HCT116 (cell line): ENCODE results near the gene BTC. TPM values are rescaled to one million over a fixed set of nuclear protein-coding genes. Genes with fewer than 3 reads are reported as not detected.

ENCODE experiments used
- ATAC-seq: fragments of 200-7000 bp; cut with Tn5 transposase; 2 replicates; pipeline ENCODE4 v1.9.1; 2020; ENCODE audit warnings: mild to moderate bottlenecking, moderate library complexity
- BruUV-seq: library from RNA; stranded (reverse); fragments of 400-500 nt; replicated peaks from 2 replicates; lab custom pipeline; 2021; lab: Mats Ljungman, UMichigan
- CTCF ChIA-PET: fragments of 300-600 bp; sonication (Branson Sonifier 250); formaldehyde crosslinking; loops from one replicate; lab custom pipeline; 2021; ENCODE audit warnings: antibody characterized with exemption; lab: Charles Lee
- POLR2A ChIA-PET: fragments of 300-600, 350-600 bp; sonication (Branson Sonifier 250); formaldehyde crosslinking; loops from one replicate; lab custom pipeline; 2021; ENCODE audit warnings: antibody characterized with exemption; lab: Charles Lee
- RAD21 ChIA-PET, 2 experiments: fragments of 300-600 bp; sonication (Branson Sonifier 250); formaldehyde crosslinking; loops; one replicate each; lab custom pipeline; 2023; ENCODE audit warnings: low total read pairs in 2 of 2; ENCODE audit not compliant: uncharacterized antibody in 2 of 2, unreplicated experiment in 2 of 2, low non-redundant PET in 1 of 2; lab: Charles Lee
- DNase-seq: peaks from one replicate; pipeline ENCODE4 v3.0.0-alpha.2; 2010; ENCODE audit warnings: low read depth, low spot score
- H2AFZ ChIP-seq: fragments of 200-600 bp; shearing (Covaris generic), sonication (generic); 2 replicates; pipeline ENCODE4 v1.6.1; 2017; ENCODE audit warnings: low read depth, mixed run types, mixed read lengths, antibody characterized with exemption, low read length; ENCODE audit not compliant: poor library complexity, severe bottlenecking
- H3K27ac ChIP-seq: 2 replicates; pipeline ENCODE4 v1.5.1; 2012; ENCODE audit warnings: low read depth, low read length
- H3K27me3 ChIP-seq: fragments of 200-600 bp; sonication (generic); 2 replicates; pipeline ENCODE4 v1.6.1; 2016; ENCODE audit warnings: mixed run types, low read length, mixed read lengths; ENCODE audit not compliant: insufficient read depth
- H3K36me3 ChIP-seq, 2 experiments: fragments of 200-500 bp in 1 of 2; fragments of 200-600 bp in 1 of 2; sonication (Bioruptor generic) in 1 of 2; sonication (generic) in 1 of 2; 2 replicates each; pipeline versions ENCODE4 v1.5.1 to v1.6.1; 2014 to 2016; ENCODE audit warnings: low read length in 2 of 2, inconsistent platforms in 1 of 2, mixed read lengths in 1 of 2, mixed run types in 1 of 2; ENCODE audit not compliant: insufficient read depth in 2 of 2, control insufficient read depth in 1 of 2
- H3K4me1 ChIP-seq, 2 experiments: fragments of 200-600 bp in 1 of 2; sonication (generic) in 1 of 2; 2 replicates each; pipeline versions ENCODE4 v1.5.1 to v1.6.1; 2012 to 2017; ENCODE audit warnings: low read length in 2 of 2, inconsistent platforms in 1 of 2, mild to moderate bottlenecking in 1 of 2, mixed read lengths in 1 of 2, mixed run types in 1 of 2, moderate library complexity in 1 of 2; ENCODE audit not compliant: insufficient read depth in 2 of 2, control insufficient read depth in 1 of 2
- H3K4me2 ChIP-seq: fragments of 200-600 bp; sonication (generic); 2 replicates; pipeline ENCODE4 v1.6.1; 2017; ENCODE audit warnings: mixed run types, low read length, mixed read lengths
- H3K4me3 ChIP-seq, 2 experiments: fragments of 200-600 bp in 1 of 2; sonication (generic) in 1 of 2; replicated peaks in 1 of 2; 2 replicates each; pipeline ENCODE4 v1.5.1; 2011 to 2016; ENCODE audit warnings: low read length in 2 of 2, control low read depth in 1 of 2, low read depth in 1 of 2, mild to moderate bottlenecking in 1 of 2, mixed read lengths in 1 of 2, mixed run types in 1 of 2
- H3K79me2 ChIP-seq: fragments of 200-600 bp; sonication (generic); 2 replicates; pipeline ENCODE4 v1.6.1; 2017; ENCODE audit warnings: mild to moderate bottlenecking, mixed run types, low read length, moderate library complexity, mixed read lengths; ENCODE audit not compliant: insufficient read depth
- H3K9ac ChIP-seq: fragments of 200-600 bp; sonication (generic); 2 replicates; pipeline ENCODE4 v1.6.1; 2016; ENCODE audit warnings: low read length, mixed read lengths
- H3K9me2 ChIP-seq: fragments of 200-600 bp; sonication (generic), shearing (Covaris generic); 2 replicates; pipeline ENCODE4 v1.6.1; 2017; ENCODE audit warnings: mixed run types, mild to moderate bottlenecking, moderate library complexity; ENCODE audit not compliant: insufficient read depth
- H3K9me3 ChIP-seq, 2 experiments: fragments of 200-500 bp in 1 of 2; fragments of 200-600 bp in 1 of 2; sonication (Bioruptor generic) in 1 of 2; sonication (generic) in 1 of 2; 2 replicates each; pipeline ENCODE4 v1.6.1; 2014 to 2017; ENCODE audit warnings: low read length in 2 of 2, mixed read lengths in 2 of 2, inconsistent platforms in 1 of 2, low read depth in 1 of 2, mild to moderate bottlenecking in 1 of 2, mixed run types in 1 of 2, moderate library complexity in 1 of 2; ENCODE audit not compliant: control insufficient read depth in 1 of 2, insufficient read depth in 1 of 2
- H4K20me1 ChIP-seq: fragments of 200-600 bp; sonication (generic), shearing (Covaris generic); 2 replicates; pipeline ENCODE4 v1.6.1; 2017; ENCODE audit warnings: mixed run types, mild to moderate bottlenecking, moderate library complexity; ENCODE audit not compliant: insufficient read depth
- CBX3 ChIP-seq: IDR thresholded peaks from 2 replicates; pipeline ENCODE4 v1.6.1; 2012; ENCODE audit warnings: low read depth
- EGR1 ChIP-seq: IDR thresholded peaks from 2 replicates; pipeline ENCODE4 v1.6.1; 2012; ENCODE audit warnings: low read depth
- EZH2 ChIP-seq: fragments of 200-600 bp; sonication (generic); IDR thresholded peaks from 2 replicates; pipeline ENCODE4 v1.6.1; 2017; ENCODE audit warnings: antibody characterized with exemption, mixed run types
- EZH2phosphoT487 ChIP-seq: fragments of 200-600 bp; IDR thresholded peaks from 2 replicates; pipeline ENCODE4 v1.6.1; 2018; ENCODE audit warnings: antibody characterized with exemption, borderline replicate concordance
- FOSL1 ChIP-seq: IDR thresholded peaks from 2 replicates; pipeline ENCODE4 v1.6.1; 2012; ENCODE audit warnings: low read depth
- JUND ChIP-seq: IDR thresholded peaks from 2 replicates; pipeline ENCODE4 v1.6.1; 2012
- POLR2A ChIP-seq: IDR thresholded peaks from 2 replicates; pipeline ENCODE4 v1.7.0; 2011; ENCODE audit warnings: borderline replicate concordance; ENCODE audit not compliant: insufficient read depth, insufficient read length; ENCODE audit errors: extremely low read depth
- SIN3A ChIP-seq: IDR thresholded peaks from 2 replicates; pipeline ENCODE4 v1.6.1; 2012; ENCODE audit warnings: low read depth
- SP1 ChIP-seq: IDR thresholded peaks from 2 replicates; pipeline ENCODE4 v1.6.1; 2012; ENCODE audit warnings: low read depth
- TCF7L2 ChIP-seq: IDR thresholded peaks from 2 replicates; pipeline ENCODE4 v1.7.0; 2011; ENCODE audit warnings: borderline replicate concordance, inconsistent platforms; ENCODE audit not compliant: insufficient read depth, insufficient read length; ENCODE audit errors: extremely low read depth
- YY1 ChIP-seq: IDR thresholded peaks from 2 replicates; pipeline ENCODE4 v1.6.1; 2011; ENCODE audit warnings: low read length, low read depth, moderate library complexity, mild to moderate bottlenecking; ENCODE audit not compliant: insufficient replicate concordance; ENCODE audit errors: extremely low read depth
- intact Hi-C: fragments of 100-400 bp; cut with micrococcal nuclease; formaldehyde crosslinking; loops from 2 replicates; pipeline ENCODE4 v1.10.0; 2022
- total RNA-seq: library from RNA; stranded (reverse); gene quantifications from one replicate; pipeline ENCODE4 v1.2.1, GENCODE V29; 2021; ENCODE audit not compliant: unreplicated experiment
- TF ChIP-seq, protein P1 (sequence below): IDR thresholded peaks from 2 replicates; pipeline ENCODE4 v1.6.1; 2011; ENCODE audit warnings: mild to moderate bottlenecking, low read length, moderate library complexity; ENCODE audit not compliant: insufficient replicate concordance; ENCODE audit errors: extremely low read depth
- TF ChIP-seq, protein P2 (sequence below): IDR thresholded peaks from 2 replicates; pipeline ENCODE4 v1.6.1; 2012
- TF ChIP-seq, protein P3 (sequence below), 3 experiments: fragments of 200-600 bp in 1 of 3; sonication (generic) in 1 of 3; IDR thresholded peaks in 2 of 3; conservative IDR thresholded peaks in 1 of 3; 2 replicates each; pipeline ENCODE4 v1.5.1; 2012 to 2017; ENCODE audit warnings: low read depth in 2 of 3, low read length in 2 of 3, antibody characterized with exemption in 1 of 3, borderline replicate concordance in 1 of 3, control low read depth in 1 of 3, mild to moderate bottlenecking in 1 of 3, mixed read lengths in 1 of 3, mixed run types in 1 of 3, moderate library complexity in 1 of 3; ENCODE audit not compliant: insufficient read depth in 1 of 3
- TF ChIP-seq, protein P4 (sequence below): IDR thresholded peaks from 2 replicates; pipeline ENCODE4 v1.6.1; 2012; ENCODE audit warnings: low read depth

BTC gene
- total RNA-seq, 1 experiment from 2014 or later, result 4.5 TPM

DNA sequence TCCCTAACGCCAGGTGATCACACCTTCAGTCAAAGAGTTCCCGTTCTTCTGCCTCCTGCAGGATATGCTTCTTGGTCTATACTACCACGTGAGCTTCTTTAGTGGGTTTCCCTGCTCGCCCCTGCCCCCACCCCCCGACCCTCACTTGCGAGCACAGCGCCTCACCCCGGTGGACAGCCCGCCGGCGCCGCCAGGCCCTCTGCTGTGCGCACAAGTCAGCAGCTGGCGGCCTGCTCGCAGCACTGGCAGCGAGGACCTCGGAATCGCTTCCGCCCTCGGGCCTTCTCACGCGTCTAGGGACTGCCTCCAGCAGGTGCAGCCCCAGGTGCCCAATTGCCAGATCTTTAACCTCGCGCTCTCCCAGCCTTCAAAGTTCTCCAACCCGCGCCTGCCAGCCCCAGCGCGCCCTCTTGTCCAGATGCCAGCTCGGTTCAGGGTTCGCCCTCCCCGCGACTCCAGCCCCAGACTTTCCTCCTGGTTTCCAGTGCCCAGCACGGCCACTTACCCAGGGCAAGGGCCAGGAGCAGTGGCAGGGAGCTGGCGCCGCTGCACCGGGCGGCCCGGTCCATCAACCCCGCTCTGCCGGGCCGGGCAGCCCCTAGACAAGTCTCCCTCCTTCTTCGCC is 454 bp downstream of the BTC start (continued):
- TF ChIP-seq, protein P1, sequence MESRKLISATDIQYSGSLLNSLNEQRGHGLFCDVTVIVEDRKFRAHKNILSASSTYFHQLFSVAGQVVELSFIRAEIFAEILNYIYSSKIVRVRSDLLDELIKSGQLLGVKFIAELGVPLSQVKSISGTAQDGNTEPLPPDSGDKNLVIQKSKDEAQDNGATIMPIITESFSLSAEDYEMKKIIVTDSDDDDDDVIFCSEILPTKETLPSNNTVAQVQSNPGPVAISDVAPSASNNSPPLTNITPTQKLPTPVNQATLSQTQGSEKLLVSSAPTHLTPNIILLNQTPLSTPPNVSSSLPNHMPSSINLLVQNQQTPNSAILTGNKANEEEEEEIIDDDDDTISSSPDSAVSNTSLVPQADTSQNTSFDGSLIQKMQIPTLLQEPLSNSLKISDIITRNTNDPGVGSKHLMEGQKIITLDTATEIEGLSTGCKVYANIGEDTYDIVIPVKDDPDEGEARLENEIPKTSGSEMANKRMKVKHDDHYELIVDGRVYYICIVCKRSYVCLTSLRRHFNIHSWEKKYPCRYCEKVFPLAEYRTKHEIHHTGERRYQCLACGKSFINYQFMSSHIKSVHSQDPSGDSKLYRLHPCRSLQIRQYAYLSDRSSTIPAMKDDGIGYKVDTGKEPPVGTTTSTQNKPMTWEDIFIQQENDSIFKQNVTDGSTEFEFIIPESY, result no peak
- TF ChIP-seq EZH2 (no peak), JUND (no peak)

DNA sequence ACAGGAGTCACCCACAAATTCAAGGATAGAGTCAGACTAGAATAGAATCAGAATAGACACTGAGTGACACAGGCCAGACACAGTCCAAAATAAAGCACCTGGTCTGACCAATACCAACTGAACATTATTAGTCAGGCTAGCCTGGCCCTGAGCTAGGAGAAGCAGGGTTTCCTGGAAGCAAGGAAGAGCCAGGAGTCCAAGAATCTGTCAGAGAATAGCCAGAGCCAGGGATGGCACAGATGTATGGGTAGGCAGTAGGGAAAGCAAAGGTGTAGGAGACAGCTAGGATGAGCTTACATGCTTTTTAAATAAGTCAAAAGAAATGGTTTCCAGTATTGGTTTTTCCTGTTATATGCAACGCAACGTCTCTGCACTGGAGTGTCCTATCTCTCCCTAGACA is 3.7 kb downstream of the BTC start:
- Histone ChIP-seq H3K27me3 (no peaks in the 10 kb centered on the region), H4K20me1 (no peaks in the 10 kb centered on the region), H2AFZ (no peak overlapping the region), H3K4me2 (no peak overlapping the region), H3K9me3 (no peaks in the 10 kb centered on the region), H3K4me3 (no peak overlapping the region), H3K9me2 (no peaks in the 10 kb centered on the region), H3K36me3 (no peaks in the 10 kb centered on the region), H3K27ac (no peak overlapping the region), H3K9ac (no peak overlapping the region), H3K79me2 (no peaks in the 10 kb centered on the region), H3K4me1 (peaks cover 9 to 19% of the 10 kb centered on the region in 2 experiments)
- CTCF ChIA-PET, result no interaction called here
- intact Hi-C loops, result loop anchor here (5.0 kb wide), 2 partner anchors 418 to 468 kb away; no protein-coding TSS in a partner anchor
- POLR2A ChIA-PET, result no interaction called here
- DNase-seq (no peak), ATAC-seq (no peak)
- no TSS peak for BruUV-seq
- RAD21 ChIA-PET, result no interaction called here
- TF ChIP-seq, protein P2, sequence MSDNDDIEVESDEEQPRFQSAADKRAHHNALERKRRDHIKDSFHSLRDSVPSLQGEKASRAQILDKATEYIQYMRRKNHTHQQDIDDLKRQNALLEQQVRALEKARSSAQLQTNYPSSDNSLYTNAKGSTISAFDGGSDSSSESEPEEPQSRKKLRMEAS, result no peak
- TF ChIP-seq TCF7L2 (no peak), CBX3 (no peak), EGR1 (no peak), EZH2phosphoT487 (no peak), YY1 (no peak), SIN3A (no peak), SP1 (no peak), POLR2A (no peak), FOSL1 (no peak)
- TF ChIP-seq, protein P3, sequence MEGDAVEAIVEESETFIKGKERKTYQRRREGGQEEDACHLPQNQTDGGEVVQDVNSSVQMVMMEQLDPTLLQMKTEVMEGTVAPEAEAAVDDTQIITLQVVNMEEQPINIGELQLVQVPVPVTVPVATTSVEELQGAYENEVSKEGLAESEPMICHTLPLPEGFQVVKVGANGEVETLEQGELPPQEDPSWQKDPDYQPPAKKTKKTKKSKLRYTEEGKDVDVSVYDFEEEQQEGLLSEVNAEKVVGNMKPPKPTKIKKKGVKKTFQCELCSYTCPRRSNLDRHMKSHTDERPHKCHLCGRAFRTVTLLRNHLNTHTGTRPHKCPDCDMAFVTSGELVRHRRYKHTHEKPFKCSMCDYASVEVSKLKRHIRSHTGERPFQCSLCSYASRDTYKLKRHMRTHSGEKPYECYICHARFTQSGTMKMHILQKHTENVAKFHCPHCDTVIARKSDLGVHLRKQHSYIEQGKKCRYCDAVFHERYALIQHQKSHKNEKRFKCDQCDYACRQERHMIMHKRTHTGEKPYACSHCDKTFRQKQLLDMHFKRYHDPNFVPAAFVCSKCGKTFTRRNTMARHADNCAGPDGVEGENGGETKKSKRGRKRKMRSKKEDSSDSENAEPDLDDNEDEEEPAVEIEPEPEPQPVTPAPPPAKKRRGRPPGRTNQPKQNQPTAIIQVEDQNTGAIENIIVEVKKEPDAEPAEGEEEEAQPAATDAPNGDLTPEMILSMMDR (IDR thresholded peaks at IDR 0.05 in 2 of 3, conservative IDR thresholded peaks at IDR 0.05 in 1 of 3; ENCODE audit: borderline replicate concordance in 1 of 3, insufficient read depth in 1 of 3, low read depth in 2 of 3, low read length in 2 of 3), result no peak
- TF ChIP-seq, protein P4, sequence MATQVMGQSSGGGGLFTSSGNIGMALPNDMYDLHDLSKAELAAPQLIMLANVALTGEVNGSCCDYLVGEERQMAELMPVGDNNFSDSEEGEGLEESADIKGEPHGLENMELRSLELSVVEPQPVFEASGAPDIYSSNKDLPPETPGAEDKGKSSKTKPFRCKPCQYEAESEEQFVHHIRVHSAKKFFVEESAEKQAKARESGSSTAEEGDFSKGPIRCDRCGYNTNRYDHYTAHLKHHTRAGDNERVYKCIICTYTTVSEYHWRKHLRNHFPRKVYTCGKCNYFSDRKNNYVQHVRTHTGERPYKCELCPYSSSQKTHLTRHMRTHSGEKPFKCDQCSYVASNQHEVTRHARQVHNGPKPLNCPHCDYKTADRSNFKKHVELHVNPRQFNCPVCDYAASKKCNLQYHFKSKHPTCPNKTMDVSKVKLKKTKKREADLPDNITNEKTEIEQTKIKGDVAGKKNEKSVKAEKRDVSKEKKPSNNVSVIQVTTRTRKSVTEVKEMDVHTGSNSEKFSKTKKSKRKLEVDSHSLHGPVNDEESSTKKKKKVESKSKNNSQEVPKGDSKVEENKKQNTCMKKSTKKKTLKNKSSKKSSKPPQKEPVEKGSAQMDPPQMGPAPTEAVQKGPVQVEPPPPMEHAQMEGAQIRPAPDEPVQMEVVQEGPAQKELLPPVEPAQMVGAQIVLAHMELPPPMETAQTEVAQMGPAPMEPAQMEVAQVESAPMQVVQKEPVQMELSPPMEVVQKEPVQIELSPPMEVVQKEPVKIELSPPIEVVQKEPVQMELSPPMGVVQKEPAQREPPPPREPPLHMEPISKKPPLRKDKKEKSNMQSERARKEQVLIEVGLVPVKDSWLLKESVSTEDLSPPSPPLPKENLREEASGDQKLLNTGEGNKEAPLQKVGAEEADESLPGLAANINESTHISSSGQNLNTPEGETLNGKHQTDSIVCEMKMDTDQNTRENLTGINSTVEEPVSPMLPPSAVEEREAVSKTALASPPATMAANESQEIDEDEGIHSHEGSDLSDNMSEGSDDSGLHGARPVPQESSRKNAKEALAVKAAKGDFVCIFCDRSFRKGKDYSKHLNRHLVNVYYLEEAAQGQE, result no peak
- TF ChIP-seq, protein P1, result no peak
